CD4-positive, alpha-beta T cell treated with Interleukin-4 for 1 hour (primary cell): ENCODE measurements around the gene ASF1A.
A peak's percentile ranks its signal among the peaks of the same experiment; 100 is the strongest.

ENCODE experiments used
- DNase-seq, 2 donors: peaks; one replicate each; pipeline ENCODE4 v3.0.0-alpha.2; 2020 to 2022

ASF1A gene

DNA sequence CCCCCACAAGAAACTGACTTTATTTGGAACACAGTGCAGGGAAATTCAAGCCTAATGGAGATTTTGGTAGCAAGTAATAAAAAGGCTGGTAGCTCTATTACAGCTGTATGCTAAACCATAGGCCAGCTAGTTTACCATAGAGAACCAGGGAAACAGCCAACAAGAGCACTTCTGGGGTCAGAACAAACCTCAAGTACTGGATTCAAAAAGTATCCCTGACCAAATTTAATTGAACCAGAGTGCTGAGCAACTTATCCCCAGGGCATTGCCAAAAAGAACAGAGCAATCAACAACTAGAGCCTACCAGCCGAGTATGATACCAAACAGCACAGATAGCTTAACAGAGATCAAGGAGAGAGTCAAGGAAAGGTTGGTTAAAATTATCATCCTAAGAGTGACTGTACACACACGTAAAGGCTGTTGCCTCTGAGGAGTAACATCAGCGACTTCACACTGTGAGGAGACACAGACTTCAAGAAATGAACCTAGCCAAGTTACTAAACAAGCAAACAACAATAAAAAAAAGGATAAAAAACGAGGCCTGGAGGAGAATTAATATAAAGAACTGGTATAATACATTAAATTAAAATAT is 11.5 kb upstream of the ASF1A start:
- no peak for DNase-seq

DNA sequence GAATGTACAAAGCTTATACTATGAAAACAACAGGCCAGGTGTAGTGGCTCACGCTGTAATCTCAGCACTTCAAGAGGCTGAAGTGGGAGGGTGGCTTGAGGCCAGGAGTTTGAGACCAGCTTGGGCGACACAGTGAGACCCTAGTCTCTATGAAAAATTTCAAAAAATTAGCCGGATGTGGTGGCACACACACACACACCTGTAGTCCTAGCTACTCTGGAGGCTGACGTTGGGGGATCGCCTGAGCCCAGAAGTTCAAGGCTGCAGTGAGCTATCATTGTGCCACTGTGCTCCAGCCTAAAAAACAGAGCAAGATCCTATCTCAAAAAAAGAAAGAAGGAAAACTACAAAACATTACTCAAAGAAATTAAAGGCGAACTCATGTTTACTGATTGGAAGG is 7.3 kb upstream of the ASF1A start:
- no peak for DNase-seq

GRCh38 chr6:118889163-118889562 is 4.8 kb upstream of the ASF1A start:
- no peak for DNase-seq

DNA sequence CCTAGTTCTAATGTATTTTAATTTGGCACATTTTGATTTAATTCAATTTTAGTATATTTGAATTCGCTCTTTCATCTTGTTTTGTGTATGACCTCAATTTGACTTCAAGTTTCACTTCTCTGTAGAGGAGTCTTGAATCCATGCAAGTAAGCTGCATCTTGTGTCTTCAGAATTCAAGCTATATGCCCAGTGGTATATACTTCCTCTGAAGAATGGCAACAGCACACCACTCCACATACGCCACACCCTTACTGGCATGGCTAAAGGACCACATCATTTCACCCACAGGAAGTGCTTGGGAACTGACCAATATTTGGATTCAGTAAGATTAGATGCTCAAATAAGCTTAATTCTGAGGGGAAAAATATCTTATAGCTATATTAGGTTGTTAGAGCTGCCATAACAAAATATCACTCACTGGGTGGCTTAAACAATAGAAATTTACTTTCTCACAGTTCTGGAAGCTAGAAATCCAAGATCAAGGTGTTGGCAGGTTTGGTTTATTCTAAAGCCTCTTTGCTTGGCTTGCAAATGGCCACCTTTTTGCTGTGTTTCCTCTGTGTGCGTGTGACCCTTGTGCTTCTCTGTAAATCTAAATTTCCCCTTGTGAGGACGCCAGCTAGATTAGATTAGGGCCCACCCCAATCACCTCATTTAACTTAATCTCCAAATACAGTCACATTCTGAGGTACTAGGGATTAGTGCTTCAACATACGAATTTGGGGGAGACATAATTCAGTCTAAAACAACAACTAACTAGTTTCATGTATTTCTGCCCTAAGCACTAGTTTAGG is 2.8 kb upstream of the ASF1A start:
- peak; percentile 25 to 49 for DNase-seq

- peak in 1 of 2 donors; percentile 50 for DNase-seq
Measured at GRCh38 chr6:118892355-118892991, 1.5 kb upstream of the ASF1A start.

DNA sequence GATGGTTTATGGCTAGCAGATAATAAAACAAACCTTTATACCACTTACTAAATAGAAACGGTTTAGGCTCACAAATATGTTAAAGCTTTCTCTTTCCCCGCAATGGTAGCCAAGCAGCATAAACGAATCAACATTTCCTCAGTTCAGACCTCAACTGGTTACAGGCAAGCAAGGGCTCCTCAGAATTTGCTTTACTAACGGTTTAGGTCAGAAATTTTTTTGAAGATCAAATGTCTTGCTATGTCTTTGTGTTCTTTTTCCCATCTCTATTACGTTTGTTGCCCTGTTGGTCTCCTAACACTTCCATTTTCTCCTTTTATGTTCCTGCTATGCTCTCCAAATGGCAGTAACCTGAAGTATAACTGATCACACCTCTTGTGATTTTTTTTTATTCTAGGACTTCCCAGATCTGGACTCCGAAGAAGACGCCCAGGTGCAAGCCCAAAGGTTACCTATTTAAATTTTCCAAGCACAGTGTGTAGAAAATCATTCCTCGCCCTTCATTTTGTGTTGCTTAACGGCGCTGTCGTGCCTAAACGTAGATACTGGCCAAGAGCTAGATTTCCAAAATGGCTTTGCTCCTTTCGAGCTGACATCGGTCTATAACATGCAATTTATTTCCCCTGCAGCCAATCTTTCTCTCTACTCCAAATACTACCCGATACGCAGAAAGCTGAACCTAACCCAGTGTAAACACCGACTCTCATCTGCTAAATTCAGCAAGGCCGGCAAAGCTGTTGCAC is 717 bp upstream of the ASF1A start:
- DNase-seq: peak; percentile 68 to 82

DNA sequence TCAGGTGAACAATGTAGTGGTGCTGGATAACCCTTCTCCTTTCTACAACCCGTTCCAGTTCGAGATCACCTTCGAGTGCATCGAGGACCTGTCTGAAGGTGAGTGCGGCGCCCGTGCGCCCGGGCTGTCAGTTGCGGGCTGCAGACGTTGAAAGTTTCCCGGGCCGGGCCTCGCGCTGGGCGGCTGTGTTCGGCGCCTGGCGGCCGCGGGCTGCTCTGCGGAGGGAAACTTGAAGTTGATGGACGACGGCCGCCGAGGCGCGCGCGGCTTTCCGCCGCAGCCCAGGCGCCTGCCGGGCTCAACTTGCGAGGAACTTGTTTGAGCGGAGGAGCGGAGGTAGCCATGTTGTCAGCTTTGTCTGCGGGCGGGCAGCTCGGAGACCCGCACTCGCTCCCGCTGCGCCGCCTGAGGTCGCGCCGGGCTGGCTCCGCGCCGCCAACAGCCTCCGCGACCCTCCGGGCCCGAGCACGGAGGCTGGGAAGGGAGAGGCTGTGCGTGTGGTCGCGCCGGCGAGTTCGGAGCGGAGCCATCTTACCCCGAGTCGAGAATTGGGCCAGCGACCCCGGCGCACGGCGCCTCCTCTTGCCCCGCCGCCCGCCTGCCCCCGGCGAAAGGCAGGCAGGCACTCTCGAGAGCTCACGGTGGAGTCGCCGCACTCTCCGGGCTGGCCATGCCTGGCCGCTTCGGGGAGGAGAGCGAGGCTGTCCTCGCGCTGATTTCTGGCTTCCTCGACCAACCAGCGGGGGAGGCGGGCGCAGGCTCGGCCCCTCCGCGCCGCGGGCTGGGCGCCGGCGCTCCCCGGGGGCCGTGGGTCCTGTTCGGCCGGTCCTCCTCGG is 691 bp downstream of the ASF1A start:
- peak; percentile 67 to 69 for DNase-seq

GRCh38 chr6:118895261-118895560 is 1.3 kb downstream of the ASF1A start:
- DNase-seq: no peak

DNA sequence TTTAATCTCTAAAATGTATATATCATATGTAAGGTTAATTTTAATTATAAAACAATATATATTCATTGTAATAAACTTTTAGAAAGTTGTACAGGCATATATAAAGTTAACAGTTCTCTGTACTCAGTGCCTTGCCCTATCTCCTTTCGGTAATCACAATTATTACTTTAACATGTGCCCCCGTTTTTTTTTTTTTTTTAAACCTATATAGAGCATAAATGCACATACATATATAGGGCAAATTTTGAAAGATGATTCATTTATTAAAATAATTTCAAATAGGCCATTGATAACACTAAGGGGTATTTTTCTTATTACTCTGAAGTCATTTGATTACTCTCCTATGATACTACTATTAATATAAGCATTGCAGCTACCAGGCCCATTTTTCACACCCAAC is 1.9 kb downstream of the ASF1A start:
- DNase-seq: no peak

DNA sequence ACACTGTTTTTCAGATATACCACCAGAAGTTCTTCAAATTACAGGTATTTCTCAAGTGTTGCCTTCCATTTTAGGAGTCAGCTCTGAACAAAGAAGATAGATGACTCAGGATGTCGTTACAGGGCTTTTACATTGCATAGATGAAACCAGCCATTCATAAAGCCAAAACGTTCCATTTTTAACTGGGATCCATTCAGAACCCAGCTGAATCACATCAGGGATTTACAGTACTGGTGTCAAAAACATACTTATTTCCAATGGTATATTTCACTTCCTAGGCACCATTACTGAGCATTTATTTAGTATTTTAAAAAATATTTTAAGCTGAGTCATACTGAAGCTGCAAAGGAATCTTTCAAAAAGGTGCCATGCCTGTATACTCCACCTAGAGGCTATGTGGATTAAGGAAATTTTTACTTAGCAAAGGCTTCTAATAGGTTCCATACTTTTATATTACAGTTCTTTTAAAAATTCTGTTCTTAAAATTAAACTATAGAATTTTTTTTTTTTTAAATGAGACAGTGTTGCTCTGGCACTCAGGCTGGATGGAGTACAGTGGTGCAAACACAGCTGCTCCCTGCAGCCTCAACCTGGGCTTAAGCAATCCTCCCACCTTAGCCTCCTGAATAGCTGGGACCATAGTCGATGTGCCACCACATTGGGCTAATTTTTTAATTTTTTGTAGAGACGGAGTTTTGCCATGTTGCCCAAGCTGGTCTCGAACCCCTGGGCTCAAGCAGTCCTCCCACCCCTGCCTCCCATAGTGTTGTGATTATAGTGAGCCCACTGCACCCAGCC is 2.6 kb downstream of the ASF1A start:
- DNase-seq: peak in 1 of 2 donors; percentile 61

GRCh38 chr6:118897386-118897785 is 3.4 kb downstream of the ASF1A start:
- DNase-seq: no peak

- DNase-seq: peak in 1 of 2 donors; percentile 57
Measured at GRCh38 chr6:118899948-118900347, 6.0 kb downstream of the ASF1A start.

DNA sequence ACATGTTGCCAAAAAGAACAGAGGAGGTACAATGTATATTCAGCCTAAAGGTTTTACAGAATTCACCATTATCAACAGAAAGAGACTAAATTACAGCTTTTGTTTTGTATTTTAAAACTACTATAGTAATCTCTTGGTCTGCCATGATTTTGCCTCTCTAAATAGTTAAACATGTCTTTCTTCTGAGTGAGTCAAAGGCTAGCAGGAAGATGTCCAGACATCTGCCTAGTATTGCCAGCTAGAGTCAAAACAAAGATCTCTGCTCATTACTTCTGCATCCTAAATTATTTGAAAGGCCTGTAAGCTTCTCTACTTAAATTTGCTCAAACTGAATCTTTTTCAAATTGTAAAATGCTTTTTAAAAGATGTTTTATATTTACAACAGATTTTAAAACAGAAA is 8.8 kb downstream of the ASF1A start:
- no peak for DNase-seq

- no peak for DNase-seq
Measured at GRCh38 chr6:118903138-118903537, 9.2 kb downstream of the ASF1A start.

DNA sequence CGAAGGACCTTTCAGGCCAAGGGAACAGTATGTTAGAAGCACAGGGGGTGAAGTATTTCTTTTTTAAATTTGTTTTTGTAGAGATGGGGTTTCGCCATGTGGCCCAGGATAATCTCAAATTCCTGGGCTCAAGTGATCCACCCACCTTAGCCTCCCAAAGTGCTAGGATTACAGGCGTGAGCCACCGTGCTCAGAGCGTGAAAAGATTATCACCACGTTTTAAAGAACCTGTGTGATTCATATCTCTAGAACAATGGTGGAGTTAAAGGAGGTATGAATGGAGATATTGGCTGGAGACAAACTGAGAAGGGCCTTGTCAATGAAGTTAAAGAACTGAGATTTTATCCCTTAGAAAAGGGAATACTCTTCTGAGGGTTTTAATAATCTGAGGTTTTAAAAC is 9.7 kb downstream of the ASF1A start:
- DNase-seq: no peak

DNA sequence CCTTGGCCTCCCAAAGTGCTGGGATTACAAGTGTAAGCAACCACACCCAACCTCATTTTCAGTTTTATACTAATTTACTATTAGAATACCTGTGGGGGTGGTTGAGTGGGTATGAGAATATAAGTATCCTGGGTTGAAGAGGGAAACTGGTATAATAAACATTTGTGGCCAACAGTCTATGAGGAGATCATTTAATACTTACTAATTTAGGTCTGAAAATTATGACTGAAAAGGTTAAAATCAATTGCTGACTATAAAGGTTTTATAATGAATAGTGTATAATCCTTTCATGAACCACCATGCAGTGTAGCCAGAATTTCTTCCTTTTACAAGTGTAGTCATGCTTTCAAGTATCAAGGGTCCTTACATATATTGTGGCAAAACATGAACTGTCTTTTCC is 11.1 kb downstream of the ASF1A start:
- DNase-seq: no peak

GRCh38 chr6:118905851-118906250 is 11.9 kb downstream of the ASF1A start:
- peak in 1 of 2 donors; percentile 44 for DNase-seq

- DNase-seq: no peak
Measured at GRCh38 chr6:118908441-118908840, 14.5 kb downstream of the ASF1A start.

DNA sequence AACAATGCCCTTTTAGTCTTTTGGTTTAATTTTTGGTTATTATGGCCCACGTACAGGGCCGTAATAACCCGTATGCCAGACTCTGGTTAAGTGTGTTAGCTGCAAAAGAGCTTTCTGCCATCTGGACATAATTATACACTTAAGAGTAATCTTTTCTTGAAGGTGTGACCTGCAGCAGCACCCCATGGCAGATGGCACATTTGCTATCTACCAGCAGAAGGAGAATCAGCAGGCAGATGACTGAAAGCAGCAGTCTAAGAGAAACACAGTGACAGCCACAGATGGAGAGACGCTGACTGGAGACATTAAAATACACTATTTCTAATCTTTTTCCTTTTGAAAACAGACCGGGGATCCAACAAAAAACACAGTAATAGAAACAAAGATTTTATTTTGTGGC is 18.7 kb downstream of the ASF1A start:
- no peak for DNase-seq

GRCh38 chr6:118913161-118913560 is 19.2 kb downstream of the ASF1A start:
- DNase-seq: no peak

GRCh38 chr6:118914598-118914997 is 20.6 kb downstream of the ASF1A start:
- no peak for DNase-seq
